ENCODE data around the gene CDC42EP2. TPM values are rescaled to one million over a fixed set of nuclear protein-coding genes. Genes with fewer than 3 reads are reported as not detected.

The CDC42EP2 gene
- total and polyA plus RNA-seq, 8 donors, result 2.4 to 7.9 (median 3.9) TPM

GRCh38 chr11:65280646-65281045 is 34.0 kb upstream of the CDC42EP2 start:
- H3K27me3 ChIP-seq, result no peaks in the 10 kb centered on the region
- peak overlapping the region in 2 of 4 donors; percentile 78 to 85 for H3K27ac ChIP-seq
- 61 to 66% methylated on average over 4 of the region's 4 CpGs for WGBS, 2 donors
- H3K9me3 ChIP-seq, result no peaks in the 10 kb centered on the region
- FAIRE-seq (no peak), DNase-seq (no peak), ATAC-seq (no peak)
- intact Hi-C loops (cut with DNase I), result no loop called here
- H3K4me3 ChIP-seq, result no peak overlapping the region
- TF ChIP-seq CTCF (IDR thresholded peaks at IDR 0.05), result no peak
- peaks cover 0 to 4% (median 0%) of the 10 kb centered on the region in 3 donors for H3K36me3 ChIP-seq
- H3K4me1 ChIP-seq, result peaks cover 9 to 53% (median 19%) of the 10 kb centered on the region in 3 donors

DNA sequence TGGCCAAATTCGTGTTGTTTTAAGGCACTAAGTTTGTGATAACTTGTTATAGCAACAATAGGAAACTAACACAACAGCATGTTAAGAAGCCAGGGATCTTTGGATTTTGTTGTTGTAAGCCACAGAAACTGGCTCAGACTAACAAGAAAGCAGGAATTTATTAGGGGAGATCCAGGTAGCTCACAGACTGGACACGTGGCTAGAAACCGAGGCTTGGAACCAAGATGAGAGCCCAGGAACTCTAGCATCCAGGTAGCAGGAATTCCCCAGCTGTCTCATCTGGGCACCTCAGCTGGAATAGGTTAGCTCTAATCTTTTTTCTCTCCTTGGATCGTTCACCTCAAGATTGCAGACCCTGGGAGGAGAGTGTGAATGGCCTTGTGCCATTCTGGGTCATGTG is 28.0 kb upstream of the CDC42EP2 start:
- no peak for FAIRE-seq
- Histone ChIP-seq H3K36me3 (peaks cover 0 to 4% (median 0%) of the 10 kb centered on the region in 3 donors), H3K27me3 (no peaks in the 10 kb centered on the region), H3K4me3 (no peak overlapping the region), H3K27ac (peak overlapping the region in 1 of 4 donors; percentile 4), H3K9me3 (no peaks in the 10 kb centered on the region), H3K4me1 (peaks cover 0 to 14% (median 6%) of the 10 kb centered on the region in 3 donors)
- ATAC-seq, result no peak
- WGBS, 2 donors, result 48 to 62% methylated on average over 4 of the region's 4 CpGs
- intact Hi-C loops (cut with DNase I), result no loop called here
- no peak for TF ChIP-seq CTCF (IDR thresholded peaks at IDR 0.05)
- no peak for DNase-seq

DNA sequence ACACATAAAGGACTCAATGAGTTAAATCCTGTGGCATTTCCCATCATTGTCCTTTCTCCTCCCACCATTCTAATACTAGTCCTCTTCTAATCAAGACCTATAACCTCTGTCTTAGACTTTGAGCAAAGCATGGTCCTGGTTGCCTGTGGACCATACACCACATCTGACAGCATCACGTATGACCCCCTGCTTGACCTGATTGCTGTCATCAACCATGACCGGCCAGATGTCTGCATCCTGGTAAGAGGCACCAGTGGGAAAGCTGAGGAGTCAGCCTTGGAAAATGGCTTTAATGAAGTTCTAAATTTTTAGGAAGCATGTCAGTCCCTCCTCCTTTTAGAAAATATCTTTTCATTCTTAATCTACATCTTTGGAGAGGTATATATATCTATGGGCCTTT is 27.1 kb upstream of the CDC42EP2 start:
- Histone ChIP-seq H3K4me1 (peaks cover 0 to 23% (median 6%) of the 10 kb centered on the region in 3 donors), H3K27ac (no peak overlapping the region), H3K27me3 (no peaks in the 10 kb centered on the region), H3K9me3 (no peaks in the 10 kb centered on the region), H3K4me3 (no peak overlapping the region), H3K36me3 (no peaks in the 10 kb centered on the region)
- DNase-seq, result no peak
- intact Hi-C loops (cut with DNase I), result no loop called here
- 85 to 96% methylated on average over 2 of the region's 2 CpGs for WGBS, 2 donors
- FAIRE-seq, result no peak
- TF ChIP-seq CTCF (IDR thresholded peaks at IDR 0.05), result no peak
- no peak for ATAC-seq

- Histone ChIP-seq H3K4me1 (peaks cover 0 to 25% (median 6%) of the 10 kb centered on the region in 3 donors), H3K27me3 (no peaks in the 10 kb centered on the region), H3K9me3 (no peaks in the 10 kb centered on the region), H3K27ac (no peak overlapping the region), H3K36me3 (no peaks in the 10 kb centered on the region), H3K4me3 (no peak overlapping the region)
- WGBS, 2 donors, result 62 to 64% methylated on average over 6 of the region's 6 CpGs
- ATAC-seq, result no peak
- intact Hi-C loops (cut with DNase I), result no loop called here
- peak in 2 of 6 donors; percentile 52 to 68 for DNase-seq
- FAIRE-seq, result no peak
- no peak for TF ChIP-seq CTCF (IDR thresholded peaks at IDR 0.05)
Observed at GRCh38 chr11:65288706-65289536, 25.7 kb upstream of the CDC42EP2 start.
